Measurements from ENCODE around the gene QPCTL. TPM values are rescaled to one million over a fixed set of nuclear protein-coding genes. Genes with fewer than 3 reads are reported as not detected.

The QPCTL gene
- total and polyA plus RNA-seq, 9 of the 15 experiments (the other 6 are each of a cell fraction or from before 2014, with no cell fraction given), result 0.99 to 31.3 (median 12.7) TPM

GRCh38 chr19:45691516-45692186, 815 bp upstream of the QPCTL start, which contains the start of gene SNRPD2 (continued):
- TF ChIP-seq HMGXB4 (CRISPR knock-in tag; IDR thresholded peaks at IDR 0.05) (no peak), CLOCK (CRISPR knock-in tag; IDR thresholded peaks at IDR 0.05; ENCODE audit: borderline replicate concordance) (no peak), ZNF253 (CRISPR knock-in tag; conservative IDR thresholded peaks at IDR 0.05) (no peak), ATF6 (CRISPR knock-in tag; IDR thresholded peaks at IDR 0.05) (peak; percentile 93), ZNF507 (tag; conservative IDR thresholded peaks at IDR 0.05) (no peak), ZFP91 (CRISPR knock-in tag; IDR thresholded peaks at IDR 0.05) (no peak), ATF4 (CRISPR knock-in tag; IDR thresholded peaks at IDR 0.05) (no peak), PRDM10 (IDR thresholded peaks at IDR 0.05; ENCODE audit: partially characterized antibody) (no peak), SIN3A (IDR thresholded peaks at IDR 0.05; ENCODE audit: borderline replicate concordance in 2 of 2, control insufficient read depth in 1 of 2, low read depth in 2 of 2, low read length in 2 of 2) (peak in 1 of 2 experiments; percentile 80; a peak in 2 of 4 replicates), ETS2 (tag; IDR thresholded peaks at IDR 0.05; ENCODE audit: borderline replicate concordance, poor library complexity, severe bottlenecking) (no peak), RAD21 (CRISPR knock-in tag; conservative IDR thresholded peaks at IDR 0.05 in 1 of 2, IDR thresholded peaks at IDR 0.05 in 1 of 2) (no peak)

Data from K562 (cell line).